Kidney capillary endothelial cell (primary cell): ENCODE data around the gene MIDN.
"Not testable (repeated sequence)": the region's sequence is repeated elsewhere in the genome, so short reads cannot be mapped to it uniquely, and the experiment has no call there.

Source experiments
- DNase-seq: peaks from one replicate; pipeline ENCODE4 v3.0.0-alpha.2; 2018; ENCODE audit warnings: low spot score

Gene MIDN

DNA sequence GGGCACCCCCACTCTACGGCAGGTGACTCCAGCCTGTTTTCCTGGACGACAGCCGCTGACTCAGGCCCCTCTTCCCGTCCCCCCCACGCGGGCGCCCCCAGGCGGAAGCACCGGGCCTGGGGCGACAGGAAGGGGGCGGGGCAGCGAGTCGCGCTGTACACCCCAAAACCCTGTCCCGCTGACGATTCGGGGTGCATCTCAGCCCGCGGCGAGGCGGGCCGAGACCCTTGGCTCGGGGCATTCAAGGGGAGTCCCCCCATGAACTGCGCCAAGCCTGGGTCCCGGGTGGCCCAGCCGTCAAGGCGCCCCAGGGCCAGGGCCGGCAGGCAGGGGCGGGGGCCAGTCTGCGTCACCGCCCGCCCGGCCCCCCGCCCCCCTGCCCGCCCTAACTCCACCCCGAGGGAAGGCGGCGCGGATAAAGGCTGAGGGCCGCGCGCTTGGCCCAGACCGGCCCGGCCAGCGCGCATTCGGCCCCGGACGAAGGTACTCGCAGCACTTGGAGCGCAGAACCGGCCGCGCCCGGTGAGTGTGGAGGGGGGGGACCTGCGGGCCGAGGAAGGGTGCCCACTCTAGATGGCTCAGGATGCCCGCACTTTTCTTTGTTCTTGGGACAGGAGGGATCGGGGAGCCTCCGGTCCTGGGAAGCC, at the start of gene MIDN:
TSS of gene MIDN (plus strand) at position 445 of the 647 bp plus-strand sequence. CDS start 1,714 bp downstream, outside the sequence.
- peak; percentile 95 for DNase-seq

DNA sequence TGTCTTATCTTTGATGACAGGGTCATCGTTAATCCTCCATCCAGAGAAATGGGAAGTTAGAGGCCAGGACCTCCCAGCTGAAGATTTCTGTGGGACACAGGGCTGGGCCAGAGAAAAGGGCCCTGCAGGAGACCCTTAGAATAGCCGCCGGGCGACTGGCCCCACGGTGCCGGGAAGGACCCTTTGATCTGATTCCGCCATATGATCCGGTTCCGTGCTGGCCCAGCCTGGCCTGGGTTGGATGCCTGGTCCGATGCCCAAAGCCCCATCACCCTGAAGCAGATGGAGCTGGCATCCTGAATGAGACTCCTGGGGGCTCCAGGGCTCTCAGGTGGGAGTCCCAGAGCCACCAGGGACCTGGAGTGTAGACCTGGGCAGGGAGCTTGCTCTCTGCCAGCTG, 48.9 kb upstream of the MIDN start:
- no peak for DNase-seq

DNA sequence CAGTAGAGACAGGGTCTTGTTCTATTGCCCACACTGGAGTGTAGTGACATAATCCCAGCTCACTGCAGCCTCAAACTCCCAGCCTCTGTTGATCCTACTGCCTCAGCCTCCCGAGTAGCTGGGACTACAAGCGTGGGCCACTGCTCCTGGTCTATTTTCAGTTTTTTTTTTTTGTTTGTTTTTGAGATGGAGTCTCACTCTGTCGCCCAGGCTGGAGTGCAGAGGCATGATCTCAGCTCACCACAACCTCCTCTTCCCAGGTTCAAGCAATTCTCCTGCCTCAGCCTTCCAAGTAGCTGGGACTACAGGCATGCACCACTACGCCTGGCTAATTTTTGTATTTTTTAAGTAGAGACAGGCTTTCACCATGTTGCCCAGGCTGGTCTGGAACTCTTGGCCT, 47.8 kb upstream of the MIDN start:
- not testable (repeated sequence) for DNase-seq

DNA sequence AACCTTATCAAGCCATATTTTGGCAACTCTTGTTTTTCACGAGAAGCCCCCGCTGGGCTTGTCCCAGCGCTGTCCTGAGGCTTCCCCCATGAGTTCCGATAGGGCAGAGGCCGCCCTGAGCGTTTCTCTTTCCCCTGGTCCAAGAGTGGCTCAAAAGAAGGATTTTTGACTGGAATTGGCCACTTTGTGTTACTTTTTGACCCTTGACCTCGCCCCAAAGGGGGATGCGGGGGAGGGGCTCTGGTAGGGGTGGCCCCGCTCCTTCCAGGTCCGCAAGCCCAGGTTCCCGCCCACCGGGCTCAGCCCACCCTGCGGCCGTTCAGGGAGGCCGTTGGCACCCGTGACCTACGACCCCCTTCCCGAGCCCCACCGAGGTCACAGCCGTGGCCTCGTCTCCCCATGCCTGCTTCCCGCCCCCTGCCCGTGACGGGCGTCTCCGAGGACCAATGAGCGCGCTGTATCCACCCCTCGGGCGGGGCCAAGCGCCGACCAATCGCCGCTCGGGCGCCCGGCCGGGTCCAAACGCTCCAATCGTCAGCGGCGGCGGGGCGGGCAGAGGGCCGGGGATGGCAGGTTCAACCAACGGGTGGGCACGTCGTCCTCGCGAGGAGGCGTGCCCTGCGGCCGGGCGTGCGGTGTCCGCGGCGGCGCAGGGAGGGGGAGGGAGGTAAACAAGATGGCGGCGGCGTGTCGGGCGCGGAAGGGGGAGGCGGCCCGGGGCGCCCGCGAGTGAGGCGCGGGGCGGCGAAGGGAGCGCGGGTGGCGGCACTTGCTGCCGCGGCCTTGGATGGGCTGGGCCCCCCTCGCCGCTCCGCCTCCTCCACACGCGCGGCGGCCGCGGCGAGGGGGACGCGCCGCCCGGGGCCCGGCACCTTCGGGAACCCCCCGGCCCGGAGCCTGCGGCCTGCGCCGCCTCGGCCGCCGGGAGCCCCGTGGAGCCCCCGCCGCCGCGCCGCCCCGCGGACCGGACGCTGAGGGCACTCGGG, 43.0 kb upstream of the MIDN start, which contains the start of gene STK11:
TSS of gene STK11 (plus strand) at position 665 of the 986 bp plus-strand sequence. CDS start 1,136 bp downstream, outside the sequence.
- peak; percentile 93 for DNase-seq

DNA sequence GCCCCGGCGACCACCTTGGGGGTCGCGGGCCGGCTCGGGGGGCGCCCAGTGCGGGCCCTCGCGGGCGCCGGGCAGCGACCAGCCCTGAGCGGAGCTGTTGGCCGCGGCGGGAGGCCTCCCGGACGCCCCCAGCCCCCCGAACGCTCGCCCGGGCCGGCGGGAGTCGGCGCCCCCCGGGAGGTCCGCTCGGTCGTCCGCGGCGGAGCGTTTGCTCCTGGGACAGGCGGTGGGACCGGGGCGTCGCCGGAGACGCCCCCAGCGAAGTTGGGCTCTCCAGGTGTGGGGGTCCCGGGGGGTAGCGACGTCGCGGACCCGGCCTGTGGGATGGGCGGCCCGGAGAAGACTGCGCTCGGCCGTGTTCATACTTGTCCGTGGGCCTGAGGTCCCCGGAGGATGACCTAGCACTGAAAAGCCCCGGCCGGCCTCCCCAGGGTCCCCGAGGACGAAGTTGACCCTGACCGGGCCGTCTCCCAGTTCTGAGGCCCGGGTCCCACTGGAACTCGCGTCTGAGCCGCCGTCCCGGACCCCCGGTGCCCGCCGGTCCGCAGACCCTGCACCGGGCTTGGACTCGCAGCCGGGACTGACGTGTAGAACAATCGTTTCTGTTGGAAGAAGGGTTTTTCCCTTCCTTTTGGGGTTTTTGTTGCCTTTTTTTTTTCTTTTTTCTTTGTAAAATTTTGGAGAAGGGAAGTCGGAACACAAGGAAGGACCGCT, 42.1 kb upstream of the MIDN start:
- no peak for DNase-seq

DNA sequence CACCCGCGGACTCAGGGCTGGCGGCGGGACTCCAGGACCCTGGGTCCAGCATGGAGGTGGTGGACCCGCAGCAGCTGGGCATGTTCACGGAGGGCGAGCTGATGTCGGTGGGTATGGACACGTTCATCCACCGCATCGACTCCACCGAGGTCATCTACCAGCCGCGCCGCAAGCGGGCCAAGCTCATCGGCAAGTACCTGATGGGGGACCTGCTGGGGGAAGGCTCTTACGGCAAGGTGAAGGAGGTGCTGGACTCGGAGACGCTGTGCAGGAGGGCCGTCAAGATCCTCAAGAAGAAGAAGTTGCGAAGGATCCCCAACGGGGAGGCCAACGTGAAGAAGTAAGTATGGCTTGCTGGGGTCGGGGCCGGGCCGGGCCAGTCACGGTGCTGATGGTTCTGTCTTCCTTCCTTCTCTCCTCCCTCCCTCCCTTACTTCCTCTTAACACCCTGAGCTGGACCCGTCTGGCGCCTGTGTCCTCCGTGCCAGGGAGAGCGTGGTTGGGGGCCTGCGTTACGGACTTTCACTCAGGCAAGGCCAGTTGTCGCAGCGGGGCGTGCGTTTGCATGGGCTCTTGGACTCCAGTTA, 41.4 kb upstream of the MIDN start:
- no peak for DNase-seq

DNA sequence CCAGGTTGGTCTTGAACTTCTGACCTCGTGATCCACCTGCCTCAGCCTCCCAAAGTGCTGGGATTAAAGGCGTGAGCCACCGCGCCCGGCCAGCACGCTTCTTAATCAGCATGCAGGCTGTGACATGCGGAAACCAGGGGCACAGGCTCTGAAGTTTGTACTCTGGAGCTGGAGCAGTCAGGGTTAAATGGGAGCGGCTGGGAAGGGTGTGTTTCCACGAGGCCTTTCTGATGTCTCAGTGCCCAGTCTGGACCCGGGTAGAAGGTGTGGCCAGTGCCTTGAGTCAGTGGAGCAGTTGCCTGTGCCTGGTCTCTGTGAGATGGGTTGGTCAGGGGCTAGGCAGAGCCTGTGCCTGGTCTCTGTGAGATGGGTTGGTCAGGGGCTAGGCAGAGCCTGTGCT, 39.6 kb upstream of the MIDN start:
- not testable (repeated sequence) for DNase-seq

DNA sequence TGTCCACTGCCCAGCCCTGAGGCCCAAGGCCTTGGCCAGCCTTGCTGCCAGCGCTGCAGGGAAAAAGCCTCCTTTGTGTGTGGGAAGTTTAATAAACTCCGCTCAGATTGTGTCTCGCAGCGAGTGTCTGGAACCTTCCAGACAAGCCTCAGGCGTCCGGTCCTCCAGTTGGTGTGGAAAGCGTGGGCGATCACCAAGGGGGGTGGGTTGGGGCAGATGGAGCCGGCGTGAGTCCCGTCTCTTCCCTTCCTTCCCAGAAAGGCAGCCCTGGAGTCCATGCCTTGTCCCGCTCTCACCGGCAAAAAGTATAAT, 38.2 kb upstream of the MIDN start:
- no peak for DNase-seq

DNA sequence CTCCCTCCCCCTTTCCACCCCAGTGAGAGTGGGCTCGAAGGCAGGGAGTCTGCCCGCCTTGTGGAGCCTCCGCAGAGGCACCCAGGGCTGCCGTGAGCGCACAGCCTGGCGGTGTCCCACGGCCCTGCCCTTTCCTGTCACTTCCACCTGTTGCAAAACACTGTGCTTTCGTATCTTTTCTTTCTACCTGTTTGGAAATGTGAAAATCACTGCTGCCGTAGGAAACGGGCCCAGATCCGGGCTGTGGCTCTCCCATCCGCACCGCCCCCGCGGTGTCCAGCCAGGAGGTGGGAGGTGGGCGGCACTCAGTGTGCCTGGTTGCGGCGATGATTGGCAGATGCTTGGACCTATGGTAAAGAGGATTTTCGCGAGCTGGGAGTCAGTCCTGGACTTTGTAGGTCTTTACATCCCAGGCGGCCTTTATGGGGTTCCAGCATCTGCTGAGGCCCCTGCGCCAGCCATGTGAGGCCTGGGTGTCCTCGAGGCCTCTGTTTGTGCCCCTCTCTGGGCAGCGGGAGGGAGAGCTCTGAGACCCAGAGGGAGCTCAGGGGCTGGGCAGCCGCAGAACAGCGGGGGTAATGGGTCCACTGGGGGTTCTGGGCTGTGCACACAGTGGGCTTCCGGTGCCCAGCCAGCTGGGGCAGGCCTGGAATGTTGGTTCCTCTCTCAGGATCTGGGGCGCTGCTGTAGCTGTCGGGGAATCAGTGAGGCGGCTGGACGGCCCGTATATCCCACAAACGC, 36.7 kb upstream of the MIDN start:
- DNase-seq, result no peak

DNA sequence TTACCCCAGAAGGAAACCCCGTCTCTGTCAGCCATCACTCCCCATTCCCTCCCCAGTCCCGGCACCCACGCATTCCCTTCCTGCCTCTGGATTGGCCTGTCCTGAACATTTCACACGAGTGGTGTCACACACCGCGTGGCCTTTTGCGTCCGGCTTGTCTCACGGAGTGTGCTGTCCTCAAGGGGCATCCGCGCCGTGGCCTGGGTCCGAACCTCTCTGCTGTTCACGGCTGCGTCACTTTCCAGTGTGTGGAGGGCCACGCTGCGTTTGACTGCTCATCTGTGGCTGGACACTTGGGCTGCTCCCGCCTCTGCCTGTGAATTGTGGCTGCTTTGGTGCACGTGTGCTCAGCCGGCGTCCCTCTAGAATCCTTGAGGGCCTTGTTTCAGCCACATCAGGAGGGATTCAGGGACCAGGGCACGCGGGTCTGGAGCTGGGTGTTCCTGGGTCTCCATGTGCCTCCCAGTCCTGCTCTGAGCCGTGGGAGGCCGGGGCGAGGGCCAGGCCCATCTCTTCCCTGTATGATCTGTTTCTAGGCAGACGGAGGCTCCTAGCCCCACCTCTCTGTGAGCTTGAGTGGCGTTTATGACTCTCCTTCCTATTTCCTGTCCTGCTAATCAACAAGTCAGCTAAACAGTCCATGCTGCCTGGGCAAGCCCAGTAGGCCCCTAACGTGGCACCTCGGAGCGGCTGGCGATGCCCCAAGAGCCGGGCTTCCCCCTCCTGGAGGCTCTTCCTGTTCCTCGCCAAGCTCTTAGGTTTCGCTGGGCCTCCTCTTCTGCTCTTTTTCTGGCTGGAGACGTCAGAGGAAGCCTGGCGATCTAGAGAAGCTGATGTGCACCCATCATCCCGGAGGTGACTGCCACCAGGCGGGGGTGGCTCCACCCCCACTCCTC, 34.7 kb upstream of the MIDN start:
- peak; percentile 86 for DNase-seq

DNA sequence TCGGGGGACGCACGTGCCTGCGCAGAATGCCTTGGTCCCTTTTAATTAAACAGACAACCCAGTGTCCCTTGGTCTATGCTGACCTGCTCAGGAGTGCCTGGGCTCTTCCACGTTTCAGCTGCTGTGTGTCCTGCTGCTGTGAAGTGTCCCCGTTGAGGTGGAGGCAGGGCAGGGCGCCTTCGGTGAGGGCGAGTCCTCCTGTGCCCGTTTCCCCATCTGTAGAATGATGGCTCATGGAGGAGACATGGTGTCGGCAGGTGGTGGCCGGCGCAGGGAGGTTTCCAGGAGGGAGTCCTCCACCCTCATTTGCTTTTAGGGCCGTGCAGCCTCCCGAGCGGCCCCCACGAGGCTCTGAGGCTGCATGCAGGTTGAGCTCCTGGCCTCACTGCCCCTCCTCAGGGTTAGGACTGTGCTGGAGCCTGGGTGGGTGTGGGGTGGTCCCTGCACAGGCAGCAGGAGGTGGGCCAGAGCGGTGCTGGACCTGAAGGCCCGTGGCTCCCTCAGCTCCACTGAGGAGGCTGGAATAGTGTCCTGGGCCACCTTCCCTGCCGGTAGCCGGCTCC, 34.0 kb upstream of the MIDN start:
- no peak for DNase-seq

DNA sequence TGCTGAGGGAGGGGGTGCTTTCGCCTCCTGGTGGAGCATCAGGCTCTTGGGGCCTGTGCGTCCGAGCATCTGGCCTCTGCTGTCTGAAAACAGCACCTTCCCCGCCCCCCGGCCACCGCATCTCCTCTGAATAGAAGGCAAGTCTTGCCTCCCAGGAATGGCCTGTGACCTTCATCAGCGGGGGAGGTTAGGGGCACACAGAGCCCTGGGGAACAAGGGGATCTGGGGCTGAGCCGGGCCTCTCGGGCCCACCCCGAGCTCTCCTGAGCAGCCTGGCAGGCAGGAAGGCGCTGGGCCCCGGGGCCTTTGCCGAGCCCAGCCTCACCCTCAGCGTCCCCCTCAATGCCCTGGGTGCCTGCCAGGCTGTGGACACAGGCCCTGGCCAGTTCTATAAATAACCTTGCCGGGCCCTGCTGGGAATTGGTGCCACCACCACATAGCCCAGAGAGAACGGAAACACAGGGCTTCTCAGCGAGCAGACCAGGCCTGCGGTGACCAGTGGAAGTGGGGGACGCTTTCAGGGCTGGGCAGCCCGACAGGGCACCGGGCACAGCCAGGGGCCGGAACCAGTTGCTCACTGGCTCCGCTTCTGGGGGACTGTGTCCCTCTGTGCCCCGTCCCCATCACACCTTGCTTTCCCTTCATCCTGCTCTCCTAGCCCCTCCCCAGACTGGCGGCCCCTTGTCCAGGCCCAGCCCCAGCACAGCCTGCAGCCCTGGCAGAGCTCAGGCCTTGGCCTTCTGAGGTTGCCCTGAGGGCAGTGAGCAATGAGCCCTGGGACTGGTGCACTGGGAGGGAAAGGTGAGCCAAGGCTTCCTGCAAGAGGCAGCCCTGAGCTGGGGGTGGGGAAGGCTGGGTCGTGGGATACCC, 33.3 kb upstream of the MIDN start:
- no peak for DNase-seq

DNA sequence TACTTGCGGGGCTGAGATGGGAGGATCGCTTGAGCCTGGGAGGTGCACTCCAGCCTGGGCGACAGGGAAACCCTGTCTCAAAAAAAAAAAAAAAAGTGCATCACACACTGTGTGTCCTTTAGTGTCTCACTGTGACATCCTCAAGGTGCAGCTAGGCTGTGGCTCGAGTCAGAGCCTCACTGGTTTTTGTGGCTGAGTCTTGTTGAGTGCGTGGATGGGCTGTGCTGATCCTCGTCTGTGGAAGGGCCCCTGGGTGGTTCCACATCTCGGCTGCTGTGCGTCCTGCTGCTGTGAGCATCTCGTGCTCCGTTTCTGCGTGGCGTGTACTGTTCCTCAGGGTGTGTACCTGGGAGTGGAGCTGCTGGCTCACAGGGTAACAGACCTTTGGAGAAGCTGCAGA, 31.6 kb upstream of the MIDN start:
- DNase-seq, result no peak

DNA sequence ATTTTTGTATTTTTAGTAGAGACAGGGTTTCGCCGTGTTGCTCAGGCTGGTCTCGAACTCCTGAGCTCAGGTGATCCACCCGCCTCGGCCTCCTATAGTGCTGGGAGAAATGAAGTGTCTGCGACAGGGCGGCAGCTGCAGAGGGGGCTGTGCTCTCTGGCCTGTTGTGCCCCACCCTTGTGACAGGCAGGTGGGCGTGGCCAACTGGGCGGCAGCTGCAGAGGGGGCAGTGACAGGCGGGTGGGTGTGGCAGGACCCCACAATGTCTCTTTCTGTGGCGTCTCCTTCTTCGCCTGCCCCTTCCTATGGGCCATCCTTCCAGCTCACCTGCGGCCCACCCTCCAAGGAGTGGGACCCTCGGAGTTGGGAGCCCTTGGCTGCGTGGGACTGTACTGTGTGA, 31.0 kb upstream of the MIDN start:
- no peak for DNase-seq

DNA sequence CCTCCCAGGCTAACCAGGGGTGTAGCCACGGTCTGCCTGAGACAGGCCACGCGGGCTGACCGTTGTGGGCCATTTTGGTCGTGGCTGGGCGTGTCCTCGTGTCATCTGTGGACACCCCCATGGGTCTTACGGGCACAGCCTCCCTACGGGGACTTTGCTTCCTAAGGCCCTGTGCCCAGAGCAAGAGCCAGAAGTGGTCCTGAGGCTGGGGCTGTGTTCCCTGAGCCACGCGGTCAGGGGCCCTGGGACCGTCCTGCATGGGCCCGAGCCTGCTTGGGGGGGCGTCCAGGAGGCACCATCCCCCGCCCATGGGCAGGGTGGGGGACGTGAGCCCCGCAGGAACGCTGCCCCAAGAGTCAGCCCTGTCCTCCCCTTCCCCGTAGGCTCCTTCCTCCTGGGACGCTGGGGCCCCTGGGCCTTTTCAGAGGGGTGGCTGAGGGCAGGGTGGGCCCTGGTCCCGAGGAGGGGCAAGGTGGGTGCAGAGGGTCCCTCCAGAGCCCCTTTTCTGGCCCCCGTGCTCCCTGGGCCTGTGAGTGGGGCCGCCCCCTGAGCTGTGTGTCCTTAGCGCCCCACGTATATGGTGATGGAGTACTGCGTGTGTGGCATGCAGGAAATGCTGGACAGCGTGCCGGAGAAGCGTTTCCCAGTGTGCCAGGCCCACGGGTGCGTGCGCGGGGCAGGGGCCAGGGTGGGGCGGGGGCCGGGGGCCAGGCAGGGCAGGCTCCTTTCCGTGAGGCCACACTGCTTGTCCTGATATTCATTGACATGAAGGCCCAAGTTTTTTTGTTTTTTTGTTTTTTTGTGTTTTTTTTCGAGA, 29.4 kb upstream of the MIDN start:
- no peak for DNase-seq

DNA sequence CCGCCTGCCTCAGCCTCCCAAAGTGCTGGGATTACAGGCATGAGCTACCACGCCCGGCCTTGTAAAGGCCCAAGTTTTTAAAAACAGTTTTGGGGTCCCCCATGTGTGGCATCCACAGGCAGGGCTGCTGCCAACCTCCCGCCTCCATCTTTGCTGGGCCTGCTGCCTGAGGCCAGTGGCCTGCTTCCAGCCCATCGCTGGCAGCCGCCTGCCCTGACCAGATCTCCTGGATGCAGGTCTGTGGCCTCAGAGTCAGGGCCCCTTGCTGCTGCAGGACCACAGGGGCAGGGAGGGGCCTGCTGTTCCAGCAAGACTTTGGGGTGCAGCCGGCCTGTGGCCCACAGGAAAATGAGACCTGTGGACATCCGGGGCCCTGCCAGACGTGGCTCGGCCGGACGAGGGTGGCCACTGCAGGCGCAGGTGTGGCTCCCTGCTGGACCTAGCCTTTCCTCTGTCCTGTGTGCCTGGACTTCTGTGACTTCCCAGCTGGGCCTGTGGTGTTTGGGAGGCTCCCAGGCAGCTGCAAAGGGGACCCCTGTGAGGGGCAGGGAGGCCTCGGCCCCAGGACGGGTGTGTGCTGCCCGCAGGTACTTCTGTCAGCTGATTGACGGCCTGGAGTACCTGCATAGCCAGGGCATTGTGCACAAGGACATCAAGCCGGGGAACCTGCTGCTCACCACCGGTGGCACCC, 28.5 kb upstream of the MIDN start:
- no peak for DNase-seq

DNA sequence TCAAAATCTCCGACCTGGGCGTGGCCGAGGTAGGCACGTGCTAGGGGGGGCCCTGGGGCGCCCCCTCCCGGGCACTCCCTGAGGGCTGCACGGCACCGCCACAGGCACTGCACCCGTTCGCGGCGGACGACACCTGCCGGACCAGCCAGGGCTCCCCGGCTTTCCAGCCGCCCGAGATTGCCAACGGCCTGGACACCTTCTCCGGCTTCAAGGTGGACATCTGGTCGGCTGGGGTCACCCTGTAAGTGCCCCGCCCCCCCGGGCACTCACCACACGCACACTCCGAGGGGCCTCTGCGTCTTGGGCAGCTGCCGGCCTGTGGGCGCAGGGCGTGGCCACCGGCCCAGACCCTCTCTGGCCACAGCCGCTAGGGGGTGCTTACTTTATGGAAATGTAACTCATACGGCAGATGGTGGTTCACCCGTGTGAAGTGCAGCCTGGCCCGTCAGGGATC, 27.9 kb upstream of the MIDN start:
- no peak for DNase-seq
